OCI-LY7 (cell line): ENCODE results near the gene GTSF1L. TPM values are rescaled to one million over a fixed set of nuclear protein-coding genes. Genes with fewer than 3 reads are reported as not detected.

Experiments
- BruUV-seq: library from RNA; stranded (reverse); fragments of 400-500 nt; replicated peaks from 2 replicates; lab custom pipeline; 2021; lab: Mats Ljungman, UMichigan
- CTCF ChIA-PET: fragments of 300-600 bp; sonication (Branson Sonifier 250); formaldehyde crosslinking; loops from one replicate; lab custom pipeline; 2022; ENCODE audit warnings: antibody characterized with exemption; ENCODE audit not compliant: unreplicated experiment; lab: Charles Lee
- POLR2A ChIA-PET: fragments of 300-600 bp; sonication (Branson Sonifier 250); formaldehyde crosslinking; loops from one replicate; lab custom pipeline; 2022; ENCODE audit warnings: antibody characterized with exemption; lab: Charles Lee
- DNase-seq: peaks from one replicate; pipeline ENCODE4 v3.0.0-alpha.2; 2015; ENCODE audit warnings: low spot score
- H2AFZ ChIP-seq: fragments of 200-600 bp; sonication (generic), shearing (Covaris generic); 2 replicates; pipeline ENCODE4 v1.6.1; 2014; ENCODE audit warnings: mild to moderate bottlenecking, antibody characterized with exemption, low read length, moderate library complexity
- H3K27ac ChIP-seq: fragments of 200-600 bp; sonication (generic); 2 replicates; pipeline ENCODE4 v1.5.1; 2014; ENCODE audit warnings: mixed run types, low read depth, mild to moderate bottlenecking, moderate library complexity, low read length, inconsistent platforms; ENCODE audit not compliant: poor library complexity, severe bottlenecking
- H3K36me3 ChIP-seq: fragments of 200-600 bp; sonication (generic); 2 replicates; pipeline ENCODE4 v1.6.1; 2014; ENCODE audit warnings: mild to moderate bottlenecking, antibody characterized with exemption, low read length, moderate library complexity, mixed read lengths; ENCODE audit not compliant: insufficient read depth
- H3K4me1 ChIP-seq: fragments of 200-600 bp; sonication (generic); 2 replicates; pipeline ENCODE4 v1.5.1; 2014; ENCODE audit warnings: mild to moderate bottlenecking, low read length; ENCODE audit not compliant: insufficient read depth, poor library complexity, severe bottlenecking
- H3K4me2 ChIP-seq: fragments of 200-600 bp; sonication (generic); 2 replicates; pipeline ENCODE4 v1.6.1; 2014; ENCODE audit warnings: mild to moderate bottlenecking, low read length
- H3K4me3 ChIP-seq: fragments of 200-600 bp; sonication (generic); 2 replicates; pipeline ENCODE4 v1.5.1; 2014; ENCODE audit warnings: mild to moderate bottlenecking, low read depth, low read length; ENCODE audit not compliant: poor library complexity, severe bottlenecking
- H3K79me2 ChIP-seq: fragments of 200-600 bp; sonication (generic); 2 replicates; pipeline ENCODE4 v1.6.1; 2016; ENCODE audit warnings: low read depth, mild to moderate bottlenecking, low read length, moderate library complexity, mixed read lengths; ENCODE audit not compliant: insufficient read depth
- H3K9me2 ChIP-seq: fragments of 200-600 bp; sonication (generic); 2 replicates; pipeline ENCODE4 v1.6.1; 2016; ENCODE audit warnings: mild to moderate bottlenecking, low read length, mixed read lengths; ENCODE audit not compliant: insufficient read depth
- H3K9me3 ChIP-seq: fragments of 200-600 bp; sonication (generic); 2 replicates; pipeline ENCODE4 v1.6.1; 2014; ENCODE audit warnings: mild to moderate bottlenecking, mixed run types, low read length, mixed read lengths
- H4K20me1 ChIP-seq: fragments of 200-600 bp; sonication (generic); 2 replicates; pipeline ENCODE4 v1.6.1; 2014; ENCODE audit warnings: mild to moderate bottlenecking, antibody characterized with exemption, low read length, moderate library complexity, mixed read lengths; ENCODE audit not compliant: insufficient read depth
- CTCF ChIP-seq: fragments of 200-600 bp; sonication (generic); conservative IDR thresholded peaks from 2 replicates; pipeline ENCODE4 v1.5.1; 2014; ENCODE audit warnings: mild to moderate bottlenecking, antibody characterized with exemption, low read length, moderate library complexity, mixed read lengths
- EZH2phosphoT487 ChIP-seq: fragments of 200-600 bp; sonication (generic); IDR thresholded peaks from 2 replicates; pipeline ENCODE4 v1.6.1; 2018; ENCODE audit warnings: low read depth, borderline replicate concordance, mild to moderate bottlenecking, mixed run types, antibody characterized with exemption, low read length, moderate library complexity, mixed read lengths
- intact Hi-C: fragments of 100-400 bp; cut with micrococcal nuclease; formaldehyde crosslinking; loops from one replicate; pipeline ENCODE4 v1.10.0; 2022; ENCODE audit not compliant: unreplicated experiment
- total RNA-seq, 2 experiments: library from RNA; depleted of rRNA in 1 of 2; stranded (reverse); fragments of >200 nt in 1 of 2; shearing (Covaris generic) in 1 of 2; gene quantifications; 2 replicates each; pipeline ENCODE4 v1.2.3, GENCODE V29; 2014 to 2022

GTSF1L gene
- total RNA-seq, 2 experiments from 2014 or later = 3.1 to 3.3 TPM

- POLR2A ChIA-PET = no interaction called here
- Histone ChIP-seq H4K20me1 (no peaks in the 10 kb centered on the region), H3K4me2 (no peak overlapping the region), H3K9me3 (no peaks in the 10 kb centered on the region), H2AFZ (no peak overlapping the region), H3K79me2 (peaks cover 12% of the 10 kb centered on the region), H3K9me2 (no peaks in the 10 kb centered on the region), H3K36me3 (peaks cover 84% of the 10 kb centered on the region), H3K4me3 (no peak overlapping the region), H3K27ac (peak overlapping the region; percentile 12), H3K4me1 (peaks cover 30% of the 10 kb centered on the region)
- intact Hi-C loops = no loop called here
- TF ChIP-seq CTCF (no peak), EZH2phosphoT487 (no peak)
- no TSS peak for BruUV-seq
- DNase-seq = no peak
- CTCF ChIA-PET = no interaction called here
Measured at GRCh38 chr20:43716757-43717615, 9.8 kb downstream of the GTSF1L start.

DNA sequence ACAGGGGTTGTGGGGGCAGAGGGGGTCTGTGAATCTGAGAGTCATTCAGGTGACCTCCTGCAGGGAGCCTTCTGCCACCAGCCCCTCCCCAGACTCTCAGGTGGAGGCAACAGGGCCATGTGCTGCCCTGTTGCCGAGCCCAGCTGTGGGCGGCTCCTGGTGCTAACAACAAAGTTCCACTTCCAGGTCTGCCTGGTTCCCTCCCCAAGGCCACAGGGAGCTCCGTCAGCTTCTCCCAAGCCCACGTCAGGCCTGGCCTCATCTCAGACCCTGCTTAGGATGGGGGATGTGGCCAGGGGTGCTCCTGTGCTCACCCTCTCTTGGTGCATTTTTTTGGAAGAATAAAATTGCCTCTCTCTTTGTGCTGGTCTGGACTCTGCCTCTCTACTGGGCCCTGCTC, 10.7 kb downstream of the GTSF1L start:
- CTCF ChIA-PET = interaction anchor here (0.6 kb wide), 1 partner anchor 17 kb away, joined by 3 read pairs; no protein-coding TSS in a partner anchor

More for the DNA sequence above, 10.7 kb downstream of the GTSF1L start:
- no peak for DNase-seq
- no peaks in the 10 kb centered on the region for H4K20me1 ChIP-seq
- H3K9me3 ChIP-seq = no peaks in the 10 kb centered on the region
- peaks cover 30% of the 10 kb centered on the region for H3K4me1 ChIP-seq
- TSS peak; percentile 85 for BruUV-seq
- H3K36me3 ChIP-seq = peaks cover 92% of the 10 kb centered on the region
- POLR2A ChIA-PET = no interaction called here
- H3K9me2 ChIP-seq = no peaks in the 10 kb centered on the region
- H3K79me2 ChIP-seq = peaks cover 18% of the 10 kb centered on the region
- no peak overlapping the region for H2AFZ ChIP-seq
- H3K27ac ChIP-seq = no peak overlapping the region
- intact Hi-C loops = no loop called here
- TF ChIP-seq EZH2phosphoT487 (no peak), CTCF (no peak)
- no peak overlapping the region for H3K4me3 ChIP-seq
- no peak overlapping the region for H3K4me2 ChIP-seq
